K562 (cell line): ENCODE measurements around the gene AIG1. TPM values are rescaled to one million over a fixed set of nuclear protein-coding genes. Genes with fewer than 3 reads are reported as not detected.

Experiments
- CUX1 ChIP-seq: fragments of 200-800 bp; sonication (Bioruptor generic); IDR thresholded peaks from 2 replicates; pipeline ENCODE4 v1.6.1; 2016; ENCODE audit warnings: missing genetic modification characterization, missing compliant biosample characterization
- ETS2 ChIP-seq: IDR thresholded peaks from 2 replicates; pipeline ENCODE4 v1.6.1; 2016; ENCODE audit warnings: borderline replicate concordance, missing genetic modification characterization, mild to moderate bottlenecking, moderate library complexity, missing compliant biosample characterization; ENCODE audit not compliant: poor library complexity, severe bottlenecking
- HNRNPK ChIP-seq: fragments of 200-400 bp; formaldehyde crosslinking; IDR thresholded peaks from one replicate; pipeline ENCODE4 v1.6.1; 2018; ENCODE audit warnings: mild to moderate bottlenecking, low read depth, low read length; ENCODE audit not compliant: poor library complexity, severe bottlenecking
- KDM1A ChIP-seq, 2 experiments: fragments of 450-650 bp; IDR thresholded peaks; 2 replicates each; pipeline ENCODE4 v1.6.1; 2016; ENCODE audit warnings: mild to moderate bottlenecking in 2 of 2
- KLF10 ChIP-seq: fragments of 250-450 bp; sonication (Bioruptor Pico); IDR thresholded peaks from 2 replicates; pipeline ENCODE4 v1.6.1; 2021; ENCODE audit warnings: matching md5 sums
- MAFF ChIP-seq: IDR thresholded peaks from 2 replicates; pipeline ENCODE4 v1.6.1; 2012; ENCODE audit warnings: low read length, improper control_type of control experiment
- NCOA4 ChIP-seq: fragments of 450-650 bp; IDR thresholded peaks from 2 replicates; pipeline ENCODE4 v1.6.1; 2018; ENCODE audit warnings: mild to moderate bottlenecking; ENCODE audit not compliant: partially characterized antibody
- PRPF4 ChIP-seq: fragments of 200-400 bp; formaldehyde crosslinking; IDR thresholded peaks from one replicate; pipeline ENCODE4 v1.6.1; 2017; ENCODE audit warnings: low read length, low read depth, mild to moderate bottlenecking; ENCODE audit not compliant: insufficient read depth, poor library complexity, severe bottlenecking
- RBFOX2 ChIP-seq: fragments of 200-400 bp; formaldehyde crosslinking; IDR thresholded peaks from 2 replicates; pipeline ENCODE4 v1.6.1; 2017; ENCODE audit warnings: low read depth, mild to moderate bottlenecking, low read length, moderate library complexity
- RHOXF2B ChIP-seq: fragments of 250-450 bp; sonication (Bioruptor Pico); conservative IDR thresholded peaks from 2 replicates; pipeline ENCODE4 v1.5.1; 2021
- SUPT5H ChIP-seq: fragments of 450-650 bp; IDR thresholded peaks from 2 replicates; pipeline ENCODE4 v1.6.1; 2016
- TAF7 ChIP-seq: fragments of 450-650 bp; IDR thresholded peaks from 2 replicates; pipeline ENCODE4 v1.6.1; 2016; ENCODE audit warnings: missing genetic modification characterization, missing compliant biosample characterization
- TRIM28 ChIP-seq: fragments of 450-650 bp; IDR thresholded peaks from 2 replicates; pipeline ENCODE4 v1.6.1; 2017
- ZBTB11 ChIP-seq, 3 experiments: fragments of 200-800 bp in 1 of 3; fragments of 250-450 bp in 1 of 3; fragments of 450-650 bp in 1 of 3; sonication (Bioruptor Pico) in 1 of 3; sonication (Bioruptor generic) in 1 of 3; formaldehyde crosslinking in 1 of 3; IDR thresholded peaks; 2 replicates each; pipeline versions ENCODE4 v1.6.1 to v1.8.0; 2016 to 2022; ENCODE audit warnings: mild to moderate bottlenecking in 2 of 3, missing genetic modification characterization in 2 of 3, missing compliant biosample characterization in 1 of 3, moderate library complexity in 1 of 3
- ZNF165 ChIP-seq: fragments of 250-450 bp; sonication (Bioruptor Pico); IDR thresholded peaks from 2 replicates; pipeline ENCODE4 v1.4.0; 2020; ENCODE audit warnings: borderline replicate concordance
- ZNF174 ChIP-seq: fragments of 250-450 bp; sonication (Bioruptor Pico); IDR thresholded peaks from 2 replicates; pipeline ENCODE4 v1.4.0; 2020; ENCODE audit warnings: mild to moderate bottlenecking
- ZNF384 ChIP-seq: IDR thresholded peaks from 2 replicates; pipeline ENCODE4 v1.6.1; 2012; ENCODE audit warnings: low read depth, low read length, improper control_type of control experiment
- ZNF408 ChIP-seq: fragments of 250-450 bp; sonication (Bioruptor Pico); IDR thresholded peaks from 2 replicates; pipeline ENCODE4 v1.4.0; 2020; ENCODE audit warnings: low read depth, mild to moderate bottlenecking, moderate library complexity
- polyA plus RNA-seq, 8 experiments: library from polyadenylated mRNA; depleted of rRNA in 4 of 8; stranded (reverse) in 5 of 8; unstranded in 3 of 8; fragments of >200 nt; fragmentation: Nextera tagmentation in 2 of 8; fragmentation: Illumina TruSeq in 1 of 8; extraction: Ambion mirVana in 2 of 8; extraction: Trizol in 1 of 8; gene quantifications; 2 replicates each; pipeline versions ENCODE4 v1.2.1 to v1.2.3, GENCODE V29; 2011 to 2014; ENCODE audit warnings: inconsistent platforms in 1 of 8, missing spikeins in 1 of 8
- total RNA-seq, 7 experiments: library from RNA; depleted of rRNA in 6 of 7; stranded (reverse); fragments of >200 nt in 6 of 7; fragmentation: Illumina TruSeq in 2 of 7; extraction: Trizol in 2 of 7; gene quantifications; 2 replicates each; pipeline versions ENCODE4 v1.2.1 to v1.2.3, GENCODE V29; 2011 to 2021; ENCODE audit warnings: low replicate concordance in 1 of 7
- TF ChIP-seq, protein P1 (sequence below): IDR thresholded peaks from 2 replicates; pipeline ENCODE4 v1.6.1; 2012; ENCODE audit warnings: low read depth, low read length, improper control_type of control experiment, borderline replicate concordance

The AIG1 gene
- total and polyA plus RNA-seq, 9 of the 15 experiments (the other 6 are each of a cell fraction or from before 2014, with no cell fraction given), result 74.8 to 333 (median 127) TPM

GRCh38 chr6:143060354-143060805 lies 309 bp upstream of the AIG1 start (continued):
- TF ChIP-seq CUX1 (CRISPR knock-in tag) (no peak), TAF7 (tag) (0 out of 2 replicates have a peak, but pooled peaks have one; percentile 8), NCOA4 (no peak), RHOXF2B (CRISPR knock-in tag) (no peak), ZNF384 (no peak), ZNF165 (CRISPR knock-in tag) (peak; percentile 76; the same call in 1 of the 2 replicates), TRIM28 (peak; percentile 20; the same call in 1 of the 2 replicates), ZNF174 (no peak), RBFOX2 (peak; percentile 89), ETS2 (no peak), ZNF408 (no peak), ZBTB11 (CRISPR knock-in tag; IDR thresholded peaks at IDR 0.05) (peak in 1 of 3 experiments; percentile 84; a peak in 2 of 6 replicates), PRPF4 (peak; percentile 15), HNRNPK (no peak), SUPT5H (peak; percentile 66), MAFF (no peak), KDM1A (IDR thresholded peaks at IDR 0.05) (no peak), KLF10 (CRISPR knock-in tag) (no peak)
- TF ChIP-seq, protein P1, sequence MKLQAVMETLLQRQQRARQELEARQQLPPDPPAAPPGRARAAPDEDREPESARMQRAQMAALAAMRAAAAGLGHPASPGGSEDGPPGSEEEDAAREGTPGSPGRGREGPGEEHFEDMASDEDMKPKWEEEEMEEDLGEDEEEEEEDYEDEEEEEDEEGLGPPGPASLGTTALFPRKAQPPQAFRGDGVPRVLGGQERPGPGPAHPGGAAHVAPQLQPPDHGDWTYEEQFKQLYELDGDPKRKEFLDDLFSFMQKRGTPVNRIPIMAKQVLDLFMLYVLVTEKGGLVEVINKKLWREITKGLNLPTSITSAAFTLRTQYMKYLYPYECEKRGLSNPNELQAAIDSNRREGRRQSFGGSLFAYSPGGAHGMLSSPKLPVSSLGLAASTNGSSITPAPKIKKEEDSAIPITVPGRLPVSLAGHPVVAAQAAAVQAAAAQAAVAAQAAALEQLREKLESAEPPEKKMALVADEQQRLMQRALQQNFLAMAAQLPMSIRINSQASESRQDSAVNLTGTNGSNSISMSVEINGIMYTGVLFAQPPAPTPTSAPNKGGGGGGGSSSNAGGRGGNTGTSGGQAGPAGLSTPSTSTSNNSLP, result no peak
